H9 (cell line): Measurements from ENCODE around the gene SLX4IP. TPM values are rescaled to one million over a fixed set of nuclear protein-coding genes. Genes with fewer than 3 reads are reported as not detected.

Experiments used
- DNase-seq: peaks from one replicate; pipeline ENCODE4 v3.0.0-alpha.2; 2017
- H2AFZ ChIP-seq: one replicate; pipeline ENCODE4 v1.6.1; 2013; ENCODE audit warnings: mild to moderate bottlenecking, low read length, control low read depth, moderate library complexity
- H2AK5ac ChIP-seq: 2 replicates; pipeline ENCODE4 v1.6.1; 2013; ENCODE audit warnings: low read length, control low read depth, mixed read lengths; ENCODE audit not compliant: insufficient read length
- H2BK120ac ChIP-seq: one replicate; pipeline ENCODE4 v1.6.1; 2013; ENCODE audit warnings: low read depth, mild to moderate bottlenecking, low read length, control low read depth, inconsistent platforms; ENCODE audit not compliant: poor library complexity, severe bottlenecking
- H2BK12ac ChIP-seq: 2 replicates; pipeline ENCODE4 v1.6.1; 2013; ENCODE audit warnings: low read length, control low read depth, mixed read lengths, low read depth; ENCODE audit not compliant: insufficient read length
- H2BK15ac ChIP-seq: 2 replicates; pipeline ENCODE4 v1.6.1; 2013; ENCODE audit warnings: low read depth, low read length, control low read depth
- H2BK20ac ChIP-seq: one replicate; pipeline ENCODE4 v1.6.1; 2013; ENCODE audit warnings: low read depth, mild to moderate bottlenecking, low read length, control low read depth, inconsistent platforms; ENCODE audit not compliant: poor library complexity, severe bottlenecking
- H2BK5ac ChIP-seq: 2 replicates; pipeline ENCODE4 v1.6.1; 2013; ENCODE audit warnings: low read length, control low read depth, mixed read lengths; ENCODE audit not compliant: insufficient read length
- H3K14ac ChIP-seq: 2 replicates; pipeline ENCODE4 v1.6.1; 2013; ENCODE audit warnings: low read length, control low read depth; ENCODE audit not compliant: insufficient read depth
- H3K18ac ChIP-seq: 2 replicates; pipeline ENCODE4 v1.6.1; 2013; ENCODE audit warnings: low read depth, mild to moderate bottlenecking, mixed read lengths, low read length, control low read depth; ENCODE audit not compliant: insufficient read length
- H3K23ac ChIP-seq: 2 replicates; pipeline ENCODE4 v1.6.1; 2013; ENCODE audit warnings: low read length, control low read depth, mixed read lengths, low read depth; ENCODE audit not compliant: insufficient read length
- H3K23me2 ChIP-seq: 2 replicates; pipeline ENCODE4 v1.6.1; 2013; ENCODE audit warnings: low read depth, mild to moderate bottlenecking, mixed read lengths, low read length, control low read depth; ENCODE audit not compliant: insufficient read length, poor library complexity, severe bottlenecking
- H3K27ac ChIP-seq: 2 replicates; pipeline ENCODE4 v1.5.1; 2013; ENCODE audit warnings: low read length, control low read depth, mixed read lengths, low read depth; ENCODE audit not compliant: insufficient read length
- H3K27me3 ChIP-seq: 2 replicates; pipeline ENCODE4 v1.6.1; 2013; ENCODE audit warnings: low read length, control low read depth, inconsistent platforms; ENCODE audit not compliant: insufficient read depth
- H3K4ac ChIP-seq: 2 replicates; pipeline ENCODE4 v1.6.1; 2013; ENCODE audit warnings: low read depth, mild to moderate bottlenecking, control low read depth, inconsistent platforms, low read length, moderate library complexity
- H3K4me1 ChIP-seq: 2 replicates; pipeline ENCODE4 v1.6.1; 2013; ENCODE audit warnings: low read length, control low read depth, inconsistent platforms; ENCODE audit not compliant: insufficient read depth
- H3K4me2 ChIP-seq: 2 replicates; pipeline ENCODE4 v1.6.1; 2013; ENCODE audit warnings: low read length, control low read depth, mixed read lengths; ENCODE audit not compliant: insufficient read length, insufficient read depth
- H3K56ac ChIP-seq: 2 replicates; pipeline ENCODE4 v1.6.1; 2013; ENCODE audit warnings: low read depth, mild to moderate bottlenecking, mixed read lengths, low read length, control low read depth; ENCODE audit not compliant: insufficient read length
- H3K79me1 ChIP-seq: 2 replicates; pipeline ENCODE4 v1.6.1; 2013; ENCODE audit warnings: low read depth, mild to moderate bottlenecking, moderate library complexity, low read length, control low read depth, inconsistent platforms; ENCODE audit not compliant: insufficient read depth, poor library complexity, severe bottlenecking
- H3K79me2 ChIP-seq: 2 replicates; pipeline ENCODE4 v1.6.1; 2013; ENCODE audit warnings: low read length, control low read depth, inconsistent platforms; ENCODE audit not compliant: insufficient read depth
- H3K9ac ChIP-seq: 2 replicates; pipeline ENCODE4 v1.6.1; 2013; ENCODE audit warnings: low read length, control low read depth, mixed read lengths; ENCODE audit not compliant: insufficient read length; ENCODE audit errors: extremely low read depth
- H3K9me3 ChIP-seq: one replicate; pipeline ENCODE4 v1.6.1; 2013; ENCODE audit warnings: low read depth, low read length, inconsistent platforms; ENCODE audit not compliant: control insufficient read depth
- H3T11ph ChIP-seq: one replicate; pipeline ENCODE4 v1.6.1; 2013; ENCODE audit warnings: mild to moderate bottlenecking, low read length, control low read depth, inconsistent platforms
- H4K20me1 ChIP-seq: one replicate; pipeline ENCODE4 v1.6.1; 2013; ENCODE audit not compliant: control insufficient read depth, insufficient read length, insufficient read depth
- H4K5ac ChIP-seq: 2 replicates; pipeline ENCODE4 v1.6.1; 2013; ENCODE audit warnings: low read depth, mild to moderate bottlenecking, mixed read lengths, low read length, control low read depth; ENCODE audit not compliant: insufficient read length
- H4K8ac ChIP-seq: replicated peaks from 2 replicates; pipeline ENCODE4 v1.6.1; 2013; ENCODE audit warnings: low read length, control low read depth, mixed read lengths, low read depth; ENCODE audit not compliant: insufficient read length
- H4K91ac ChIP-seq: 2 replicates; pipeline ENCODE4 v1.6.1; 2013; ENCODE audit warnings: low read depth, mild to moderate bottlenecking, moderate library complexity, mixed read lengths, low read length, control low read depth; ENCODE audit not compliant: insufficient read length
- H3K27ac Mint-ChIP-seq, 3 experiments: 2 replicates in 2 of 3; 3 replicates in 1 of 3; pipeline ENCODE4 v1.8.0; 2020 to 2021; ENCODE audit warnings: mixed read lengths in 3 of 3, mild to moderate bottlenecking in 1 of 3, moderate library complexity in 1 of 3
- H3K27me3 Mint-ChIP-seq: 2 replicates; pipeline ENCODE4 v1.8.0; 2021; ENCODE audit warnings: low read depth, mild to moderate bottlenecking, moderate library complexity, mixed read lengths
- H3K36me3 Mint-ChIP-seq, 3 experiments: 2 replicates in 2 of 3; 3 replicates in 1 of 3; pipeline ENCODE4 v1.8.0; 2020 to 2021; ENCODE audit warnings: low read depth in 3 of 3, mixed read lengths in 3 of 3; ENCODE audit not compliant: insufficient read depth in 1 of 3
- H3K4me1 Mint-ChIP-seq, 2 experiments: 2 replicates each; pipeline ENCODE4 v1.8.0; 2020; ENCODE audit warnings: mixed read lengths in 2 of 2
- H3K4me3 Mint-ChIP-seq, 2 experiments: 2 replicates in 1 of 2; 3 replicates in 1 of 2; pipeline ENCODE4 v1.8.0; 2020 to 2021; ENCODE audit warnings: mild to moderate bottlenecking in 2 of 2, mixed read lengths in 2 of 2, moderate library complexity in 1 of 2
- H3K9me3 Mint-ChIP-seq, 2 experiments: 2 replicates in 1 of 2; 3 replicates in 1 of 2; pipeline ENCODE4 v1.8.0; 2020; ENCODE audit warnings: mild to moderate bottlenecking in 2 of 2, mixed read lengths in 2 of 2, moderate library complexity in 1 of 2
- CTCF ChIP-seq: fragments of 200-600 bp; sonication (generic); conservative IDR thresholded peaks from 3 replicates; pipeline ENCODE4 v1.8.0; 2021; ENCODE audit warnings: antibody characterized with exemption, mild to moderate bottlenecking
- WGBS: extraction: QIAGEN DNeasy Blood & Tissue Kit; methylation state at CpG from one replicate; pipeline ENCODE4 v1.1.7; 2013; ENCODE audit warnings: missing lambda C conversion rate, low lambda C conversion rate, mixed read lengths; ENCODE audit not compliant: insufficient read length; ENCODE audit errors: extremely low coverage; 5-methylcytosine and 5-hydroxymethylcytosine counted together
- total RNA-seq: library from RNA; stranded (reverse); gene quantifications from 2 replicates; pipeline ENCODE4 v1.2.1, GENCODE V29; 2021

Gene SLX4IP
- total RNA-seq, 1 experiment from 2014 or later, result 7.9 TPM

DNA sequence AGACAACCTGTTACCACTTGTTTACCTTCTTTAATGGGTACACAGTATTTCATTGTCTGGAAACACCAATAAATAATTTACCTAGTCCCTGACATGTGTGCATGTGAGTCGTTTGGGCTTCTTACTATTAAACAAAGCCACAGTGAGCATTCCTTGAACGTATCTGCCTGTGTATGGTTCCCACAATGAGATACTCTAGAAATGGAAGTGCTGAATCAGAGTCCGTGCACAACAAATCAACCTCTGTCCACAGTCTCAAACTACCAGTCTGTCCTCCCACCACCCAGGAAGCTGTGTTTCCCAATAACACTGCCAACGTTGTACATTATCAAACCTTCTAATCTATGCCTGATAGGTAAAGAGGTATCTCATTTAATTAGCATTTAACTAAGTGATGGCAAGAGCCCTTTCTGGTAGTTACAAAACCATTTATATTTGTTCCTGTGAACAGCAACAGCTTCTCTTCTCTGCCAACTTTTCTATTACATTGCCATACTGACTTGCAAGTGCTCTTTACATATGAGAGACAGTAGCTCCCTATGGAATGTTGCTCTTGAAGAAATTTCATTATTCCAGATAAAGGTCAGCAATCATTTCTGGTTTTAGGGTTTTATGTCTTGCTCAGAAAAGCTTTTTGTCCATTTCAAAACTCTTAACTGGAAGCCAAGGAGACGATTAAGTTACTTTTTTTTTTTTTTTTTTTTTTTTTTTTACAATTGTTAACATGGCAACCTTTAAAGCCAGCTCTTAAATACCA, 223.9 kb downstream of the SLX4IP start:
- H2BK20ac ChIP-seq, result no peak overlapping the region
- no peak overlapping the region for H2AK5ac ChIP-seq
- Mint-ChIP-seq H3K4me3 (no peak overlapping the region), H3K4me1 (peaks cover 75 to 81% of the 10 kb centered on the region in 2 experiments), H3K9me3 (no peaks in the 10 kb centered on the region), H3K27me3 (no peaks in the 10 kb centered on the region; the same call in 1 of the 2 replicates), H3K36me3 (peaks cover 63 to 97% (median 77%) of the 10 kb centered on the region in 3 experiments), H3K27ac (peak overlapping the region in 1 of 3 experiments; percentile 44; a peak in 1 of 7 replicates)
- H3K9ac ChIP-seq, result no peak overlapping the region
- H3K18ac ChIP-seq, result no peak overlapping the region
- H3K4ac ChIP-seq, result no peak overlapping the region
- no peaks in the 10 kb centered on the region for H3K9me3 ChIP-seq
- no peaks in the 10 kb centered on the region for H3K23me2 ChIP-seq
- H4K5ac ChIP-seq, result no peak overlapping the region
- H2BK5ac ChIP-seq, result no peak overlapping the region
- WGBS, result no CpG with 5 or more reads among the region's 5 CpGs
- no peak overlapping the region for H3K27ac ChIP-seq
- TF ChIP-seq CTCF, result no peak
- no peak overlapping the region for H2BK120ac ChIP-seq
- no peaks in the 10 kb centered on the region for H4K20me1 ChIP-seq
- no peaks in the 10 kb centered on the region for H3K27me3 ChIP-seq
- H4K8ac ChIP-seq, result no peak overlapping the region
- H3K14ac ChIP-seq, result no peak overlapping the region
- no peak overlapping the region for H2BK12ac ChIP-seq
- no peak overlapping the region for H3K23ac ChIP-seq
- peaks cover 4% of the 10 kb centered on the region for H3K79me1 ChIP-seq
- H2BK15ac ChIP-seq, result no peak overlapping the region
- no peak for DNase-seq
- no peak overlapping the region for H4K91ac ChIP-seq
- H3K4me2 ChIP-seq, result no peak overlapping the region
- peaks cover 22% of the 10 kb centered on the region; the same call in 1 of the 2 replicates for H3K4me1 ChIP-seq
- no peak overlapping the region for H2AFZ ChIP-seq
- H3T11ph ChIP-seq, result no peak overlapping the region
- no peak overlapping the region for H3K56ac ChIP-seq
- H3K79me2 ChIP-seq, result peaks cover 4% of the 10 kb centered on the region; the same call in 1 of the 2 replicates
